Measurements from ENCODE around the gene TGFA.
A peak's percentile ranks its signal among the peaks of the same experiment; 100 is the strongest.
"Not testable (repeated sequence)": the region's sequence is repeated elsewhere in the genome, so short reads cannot be mapped to it uniquely, and the experiment has no call there.

TGFA gene

GRCh38 chr2:70496819-70497218, 56.8 kb downstream of the TGFA start:
- no peak for DNase-seq

GRCh38 chr2:70494293-70494886, 59.2 kb downstream of the TGFA start:
- no peak for DNase-seq

GRCh38 chr2:70490381-70490780, 63.2 kb downstream of the TGFA start:
- no peak for DNase-seq

- no peak for DNase-seq
These were observed 64.5 kb downstream of the TGFA start for GRCh38 chr2:70489165-70489564.

GRCh38 chr2:70484086-70484485, 69.5 kb downstream of the TGFA start:
- no peak for DNase-seq

GRCh38 chr2:70482401-70482800, 71.2 kb downstream of the TGFA start:
- no peak for DNase-seq

GRCh38 chr2:70480468-70480867, 73.2 kb downstream of the TGFA start:
- DNase-seq, result no peak

GRCh38 chr2:70479816-70480215, 73.8 kb downstream of the TGFA start:
- no peak for DNase-seq

GRCh38 chr2:70477441-70477844, 76.2 kb downstream of the TGFA start:
- no peak for DNase-seq

- DNase-seq, result peak; percentile 31 to 53
These were observed 78.4 kb downstream of the TGFA start for GRCh38 chr2:70475266-70475665.

GRCh38 chr2:70474256-70474848, 79.3 kb downstream of the TGFA start:
- peak in 1 of 2 experiments; percentile 15 for DNase-seq

- DNase-seq, result no peak
These were observed 80.4 kb downstream of the TGFA start for GRCh38 chr2:70473101-70473722.

GRCh38 chr2:70472221-70472890, 81.3 kb downstream of the TGFA start:
- peak in 1 of 2 experiments; percentile 19 for DNase-seq

GRCh38 chr2:70471129-70471528, 82.5 kb downstream of the TGFA start:
- peak in 1 of 2 experiments; percentile 29 for DNase-seq

GRCh38 chr2:70469961-70470360, 83.7 kb downstream of the TGFA start:
- DNase-seq, result no peak

- no peak for DNase-seq
These were observed 84.2 kb downstream of the TGFA start for GRCh38 chr2:70469435-70469834.

GRCh38 chr2:70468878-70469277, 84.7 kb downstream of the TGFA start:
- peak; percentile 17 to 29 for DNase-seq

- no peak for DNase-seq
These were observed 85.5 kb downstream of the TGFA start for GRCh38 chr2:70467831-70468779.

- DNase-seq, result no peak
These were observed 86.4 kb downstream of the TGFA start for GRCh38 chr2:70467237-70467636.

- DNase-seq, result not testable (repeated sequence)
These were observed 87.0 kb downstream of the TGFA start for GRCh38 chr2:70466647-70467046.

GRCh38 chr2:70463997-70464396, 89.6 kb downstream of the TGFA start:
- no peak for DNase-seq

- no peak for DNase-seq
These were observed 90.0 kb downstream of the TGFA start for GRCh38 chr2:70463581-70463980.
